Endothelial cell of hepatic sinusoid (primary cell): ENCODE measurements around the gene TMEM87B.
"Not testable (repeated sequence)": the region's sequence is repeated elsewhere in the genome, so short reads cannot be mapped to it uniquely, and the experiment has no call there.

Experiments
- in situ Hi-C: cut with HindIII; loops from 2 replicates; pipeline ENCODE4 v1.10.0; 2017; ENCODE audit warnings: low sequenced_read_pairs

TMEM87B gene

DNA sequence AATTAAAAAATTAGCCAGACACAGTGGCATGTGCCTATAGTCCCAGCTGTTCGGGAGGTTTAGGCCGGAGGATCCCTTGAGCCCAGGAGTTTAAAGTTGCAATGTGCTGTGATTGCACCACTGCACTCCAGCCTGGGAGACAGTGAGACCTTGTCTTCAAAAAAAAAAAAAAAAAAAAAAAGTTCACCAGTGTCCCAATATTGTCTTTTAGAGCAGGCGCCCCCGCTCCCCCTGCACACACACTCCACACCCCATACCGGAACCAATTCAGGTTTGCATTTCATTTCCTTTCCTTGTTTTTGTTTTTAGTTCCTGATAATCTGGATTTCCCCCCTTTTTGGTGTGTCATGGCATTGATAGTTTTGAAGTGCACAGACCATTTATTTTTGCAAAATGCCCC is 10.4 kb downstream of the TMEM87B start:
- in situ Hi-C loops = no loop called here

DNA sequence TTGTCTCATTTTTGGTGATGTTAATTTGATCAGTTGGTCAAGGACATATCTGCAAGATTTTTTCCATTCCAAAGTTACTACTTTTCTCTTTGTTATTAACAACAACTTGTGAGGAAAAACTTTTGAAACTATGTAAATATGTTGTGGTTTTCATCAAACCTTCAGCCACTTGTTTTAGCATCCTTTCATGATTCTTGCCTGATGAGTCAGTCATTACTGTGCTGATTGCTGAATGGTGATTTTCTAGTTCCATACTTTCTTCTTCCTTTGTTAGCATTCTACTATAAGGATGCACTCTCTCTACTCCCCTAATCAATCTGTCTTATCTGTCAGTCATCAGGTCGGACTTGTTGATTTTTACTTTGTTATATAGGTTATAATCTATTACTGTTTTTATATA is 10.9 kb downstream of the TMEM87B start:
- in situ Hi-C loops = no loop called here

DNA sequence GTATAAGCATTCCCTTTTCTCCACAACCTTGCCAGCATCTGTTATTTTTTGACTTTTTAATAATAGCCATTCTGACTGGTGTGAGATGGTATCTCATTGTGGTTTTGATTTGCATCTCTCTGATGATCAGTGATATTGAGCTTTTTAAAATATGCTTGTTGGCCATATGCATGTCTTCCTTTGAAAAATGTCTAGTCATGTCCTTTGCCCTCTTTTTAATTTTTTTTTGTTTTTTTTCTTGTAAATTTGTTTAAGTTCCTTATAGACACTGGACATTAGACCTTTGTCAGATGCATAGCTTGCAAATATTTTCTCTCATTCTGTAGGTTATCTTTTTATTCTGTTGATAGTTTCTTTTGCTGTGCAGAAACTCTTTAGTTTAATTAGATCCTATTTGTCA is 14.7 kb downstream of the TMEM87B start:
- in situ Hi-C loops = not testable (repeated sequence)

DNA sequence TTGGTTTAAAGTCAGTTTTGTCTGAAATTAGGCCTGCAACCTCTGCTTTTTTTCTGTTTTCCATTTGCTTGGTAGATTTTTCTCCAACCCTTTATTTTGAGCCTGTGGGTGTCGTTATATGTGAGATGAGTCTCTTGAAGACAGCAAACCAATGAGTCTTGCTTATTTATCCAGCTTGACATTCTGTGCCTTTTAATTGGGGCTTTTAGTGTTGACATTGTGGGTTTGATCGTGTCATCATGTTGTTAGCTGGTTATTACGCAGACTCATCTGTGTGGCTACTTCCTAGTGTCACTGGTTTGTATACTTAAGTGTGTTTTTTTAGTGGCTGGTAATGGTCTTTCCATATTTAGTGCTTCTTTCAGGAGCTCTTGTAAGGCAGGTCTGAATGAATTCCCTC is 18.8 kb downstream of the TMEM87B start:
- in situ Hi-C loops = no loop called here

DNA sequence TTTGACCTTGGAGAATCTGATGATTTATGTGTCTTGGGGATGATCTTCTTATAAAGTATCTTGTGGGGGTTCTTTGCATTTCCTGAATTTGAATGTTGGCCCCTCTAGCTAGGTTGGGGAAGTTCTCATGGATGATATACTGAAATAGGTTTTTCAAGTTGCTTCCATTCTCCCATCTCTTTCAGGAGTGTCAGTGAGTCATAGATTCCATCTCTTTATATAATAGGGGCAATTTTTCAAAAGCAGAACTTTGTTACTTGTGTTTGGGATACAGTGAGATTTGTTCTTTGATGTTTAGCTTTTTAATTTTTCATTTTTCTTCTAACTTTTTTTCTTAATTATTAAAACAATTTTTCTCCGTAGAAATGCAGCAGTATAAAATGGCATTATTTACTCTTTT is 19.4 kb downstream of the TMEM87B start:
- in situ Hi-C loops = no loop called here

DNA sequence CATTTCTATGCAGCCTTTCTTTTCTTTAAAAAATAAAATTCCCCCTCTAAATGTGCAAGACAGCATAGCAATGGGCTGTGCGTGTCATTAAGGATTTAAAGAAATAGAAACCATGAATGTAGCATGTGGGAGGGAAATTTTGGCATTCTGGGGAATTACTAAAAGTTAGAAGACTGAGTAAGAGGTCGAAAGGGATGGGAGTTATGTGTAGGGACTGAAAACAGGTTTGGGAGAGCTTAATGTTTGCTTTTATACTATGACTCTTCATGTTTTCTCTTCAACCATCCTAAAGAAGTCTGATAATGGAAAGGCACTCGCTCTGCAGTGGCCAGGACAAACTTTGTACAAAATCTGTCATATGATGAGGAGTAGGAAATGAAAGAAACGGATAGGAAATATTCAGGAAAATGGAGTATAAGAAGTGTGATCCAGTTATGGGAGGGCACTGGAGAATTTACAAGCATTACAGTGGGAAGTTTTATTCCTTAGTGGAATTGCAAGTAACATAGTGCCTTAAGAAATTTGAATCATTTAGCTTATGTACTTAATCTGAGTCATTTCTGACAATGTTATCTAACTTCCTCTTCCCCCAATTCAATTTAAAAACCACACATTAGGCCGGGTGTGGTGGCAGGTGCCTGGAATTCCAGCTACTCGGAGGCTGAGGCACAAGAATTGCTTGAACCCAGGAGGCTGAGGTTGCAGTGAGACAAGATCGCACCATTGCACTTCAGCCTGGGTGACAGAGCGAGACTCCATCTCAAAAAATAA is 20.6 kb downstream of the TMEM87B start:
- in situ Hi-C loops = no loop called here

DNA sequence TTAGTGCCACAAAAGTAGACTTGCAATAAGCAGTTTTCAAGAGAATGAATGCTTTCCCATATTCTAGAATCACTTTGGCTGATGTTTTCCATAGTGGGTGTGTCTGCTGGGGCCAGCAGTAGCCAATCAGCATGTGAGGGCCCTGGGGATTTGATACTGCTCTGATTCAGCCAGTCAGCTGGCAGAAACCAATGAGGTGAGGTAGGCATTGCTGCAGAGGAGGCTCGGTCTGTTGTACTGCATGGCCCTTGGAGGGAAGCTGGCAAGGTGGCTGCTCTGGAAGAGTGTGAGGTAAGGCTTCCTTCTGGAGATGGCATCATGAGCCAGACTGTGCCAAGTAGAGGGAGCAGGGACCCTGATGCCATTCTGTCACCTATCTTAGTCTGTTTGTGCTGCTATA is 22.7 kb downstream of the TMEM87B start:
- in situ Hi-C loops = no loop called here

DNA sequence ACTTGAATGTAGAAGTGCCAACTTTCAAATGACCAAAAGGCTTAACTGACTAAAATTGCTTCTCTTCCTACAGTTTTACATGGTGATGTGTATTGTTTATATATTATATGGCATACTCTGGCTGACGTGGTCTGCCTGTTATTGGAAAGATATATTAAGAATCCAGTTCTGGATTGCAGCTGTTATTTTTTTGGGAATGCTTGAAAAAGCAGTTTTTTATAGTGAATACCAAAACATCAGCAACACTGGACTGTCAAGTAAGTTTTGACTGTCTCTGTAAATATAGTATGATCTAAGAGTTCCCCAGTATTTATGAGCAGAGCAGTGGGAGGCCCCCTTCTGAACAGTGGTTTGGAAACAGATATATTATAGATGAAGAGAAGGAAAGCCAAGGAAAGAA is 26.2 kb downstream of the TMEM87B start:
- in situ Hi-C loops = no loop called here

DNA sequence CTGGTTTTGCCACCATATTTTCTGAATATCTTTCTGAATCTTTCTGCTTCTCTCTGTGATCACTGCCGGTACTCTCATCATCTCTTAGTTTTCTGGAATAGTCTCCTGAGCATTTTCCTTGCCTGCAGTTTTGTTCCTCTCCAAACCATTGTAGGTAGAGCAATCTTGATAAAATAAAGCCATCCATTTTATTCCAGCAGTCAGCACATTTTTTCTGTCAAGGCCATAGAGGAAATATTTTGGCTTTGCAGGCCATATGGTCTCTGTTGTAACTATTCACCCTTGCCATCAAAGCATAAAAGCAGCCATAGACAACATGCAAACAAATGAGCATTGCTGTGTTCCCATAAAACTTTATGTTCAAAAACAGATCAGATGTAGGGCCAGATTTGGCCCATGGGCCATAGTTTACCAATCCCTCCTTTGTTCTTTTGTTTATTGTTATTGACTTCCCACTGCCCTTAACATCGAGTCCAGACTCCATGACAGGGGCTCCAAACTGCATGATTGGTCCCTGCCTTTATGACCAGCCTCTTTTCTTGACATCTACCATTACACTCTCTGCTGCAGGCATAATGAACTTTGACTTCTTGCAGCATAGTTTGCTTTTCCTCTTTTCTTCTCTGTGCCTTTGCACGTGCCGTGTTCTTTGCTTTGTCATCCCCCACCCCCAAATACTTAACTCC is 29.8 kb downstream of the TMEM87B start:
- in situ Hi-C loops = no loop called here

DNA sequence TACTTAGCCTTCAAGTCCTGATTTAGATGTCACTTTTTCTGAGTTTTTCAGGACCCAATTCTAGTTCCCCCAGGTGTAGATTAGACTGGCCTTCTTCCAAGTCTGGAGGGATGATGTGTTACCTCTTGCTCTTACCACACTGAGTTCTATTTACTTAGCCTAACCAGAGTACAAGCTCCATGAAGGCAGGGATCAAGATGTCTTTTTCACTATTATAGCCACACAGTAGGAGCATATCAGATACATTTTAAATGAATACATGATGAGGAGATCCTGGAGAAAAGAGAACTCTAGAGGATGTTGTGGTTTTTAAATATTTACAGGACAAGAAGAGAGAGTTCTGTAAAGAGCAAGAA is 30.3 kb downstream of the TMEM87B start:
- in situ Hi-C loops = no loop called here

DNA sequence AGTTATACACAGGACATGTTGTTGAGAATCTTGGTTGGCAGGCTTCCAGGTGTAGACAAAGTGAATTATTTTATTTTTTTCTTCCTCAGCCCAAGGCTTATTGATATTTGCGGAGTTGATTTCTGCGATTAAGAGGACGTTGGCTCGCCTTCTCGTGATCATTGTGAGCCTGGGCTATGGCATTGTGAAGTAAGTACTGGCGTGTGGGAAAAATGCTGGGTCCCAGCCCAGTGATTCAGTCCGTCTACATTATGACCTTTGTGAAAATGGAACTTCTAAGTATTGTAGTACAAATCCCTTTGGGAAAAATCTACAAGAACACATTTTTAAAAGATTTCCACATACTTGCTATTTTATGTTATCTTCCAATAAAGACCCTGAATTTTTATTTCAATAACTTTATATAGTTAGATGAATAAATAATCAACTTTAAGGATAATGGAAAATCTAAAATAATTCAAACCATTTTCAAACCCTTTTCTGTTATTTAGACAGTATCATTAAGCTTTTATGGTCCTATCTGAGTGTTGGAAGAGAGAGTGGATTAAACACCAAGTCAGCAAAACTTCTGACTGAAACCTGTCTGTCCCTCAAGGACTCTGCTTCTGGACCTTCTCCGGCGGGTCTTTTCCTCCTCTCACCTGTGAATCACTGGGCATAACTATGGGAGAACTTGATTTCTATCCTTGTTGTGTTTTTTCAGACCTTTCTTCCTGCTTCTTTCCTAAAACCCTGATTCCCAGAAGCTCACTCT is 31.0 kb downstream of the TMEM87B start:
- in situ Hi-C loops = no loop called here

DNA sequence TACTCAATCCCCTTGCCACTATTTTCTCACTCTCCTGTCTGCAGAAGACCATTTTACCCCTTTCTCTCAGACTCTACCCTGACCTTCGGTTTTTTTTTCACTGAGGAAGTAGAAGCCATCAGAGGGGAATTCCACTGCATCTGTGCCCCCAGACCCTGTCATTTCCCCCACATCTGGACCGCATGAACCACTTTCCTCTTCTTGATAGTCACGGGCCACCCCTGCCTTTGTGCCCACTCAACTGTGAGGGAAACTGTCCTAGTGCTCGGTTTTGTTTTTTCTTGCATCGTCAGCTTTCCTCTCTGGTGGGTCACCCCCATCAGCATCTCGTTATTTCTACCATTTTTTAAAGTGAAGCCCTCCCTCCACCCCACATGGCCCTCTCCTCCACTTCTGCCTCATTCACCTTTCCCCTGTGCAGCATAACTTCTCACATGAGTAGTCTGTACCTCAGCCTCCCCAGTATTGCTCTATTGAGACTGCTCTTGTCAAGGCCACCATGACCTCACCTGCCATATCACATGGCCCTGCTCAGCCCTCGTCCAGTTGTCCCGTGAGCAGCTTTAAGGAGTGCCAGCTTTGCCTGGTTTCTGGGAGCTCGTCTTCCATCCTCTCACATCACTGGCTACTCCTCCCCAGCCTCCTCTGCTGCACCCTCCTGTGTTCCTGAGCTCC is 32.4 kb downstream of the TMEM87B start:
- in situ Hi-C loops = no loop called here

DNA sequence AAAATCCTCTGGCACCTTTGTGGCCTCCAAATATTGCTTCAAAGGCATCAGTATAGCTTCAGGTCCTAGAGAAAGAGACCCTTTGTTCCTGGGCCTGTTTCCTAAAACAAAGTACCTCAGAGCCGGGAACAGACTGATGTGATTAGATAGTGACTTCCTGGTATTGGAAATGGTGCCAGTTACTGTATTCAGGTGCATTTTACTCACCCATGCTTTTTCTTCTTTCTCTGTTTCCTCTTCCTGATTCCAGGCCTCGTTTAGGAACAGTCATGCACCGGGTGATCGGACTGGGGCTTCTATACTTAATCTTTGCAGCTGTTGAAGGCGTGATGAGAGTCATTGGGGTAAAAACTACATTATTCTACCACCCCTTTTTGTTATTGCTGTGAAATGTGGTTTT is 34.3 kb downstream of the TMEM87B start:
- in situ Hi-C loops = no loop called here

DNA sequence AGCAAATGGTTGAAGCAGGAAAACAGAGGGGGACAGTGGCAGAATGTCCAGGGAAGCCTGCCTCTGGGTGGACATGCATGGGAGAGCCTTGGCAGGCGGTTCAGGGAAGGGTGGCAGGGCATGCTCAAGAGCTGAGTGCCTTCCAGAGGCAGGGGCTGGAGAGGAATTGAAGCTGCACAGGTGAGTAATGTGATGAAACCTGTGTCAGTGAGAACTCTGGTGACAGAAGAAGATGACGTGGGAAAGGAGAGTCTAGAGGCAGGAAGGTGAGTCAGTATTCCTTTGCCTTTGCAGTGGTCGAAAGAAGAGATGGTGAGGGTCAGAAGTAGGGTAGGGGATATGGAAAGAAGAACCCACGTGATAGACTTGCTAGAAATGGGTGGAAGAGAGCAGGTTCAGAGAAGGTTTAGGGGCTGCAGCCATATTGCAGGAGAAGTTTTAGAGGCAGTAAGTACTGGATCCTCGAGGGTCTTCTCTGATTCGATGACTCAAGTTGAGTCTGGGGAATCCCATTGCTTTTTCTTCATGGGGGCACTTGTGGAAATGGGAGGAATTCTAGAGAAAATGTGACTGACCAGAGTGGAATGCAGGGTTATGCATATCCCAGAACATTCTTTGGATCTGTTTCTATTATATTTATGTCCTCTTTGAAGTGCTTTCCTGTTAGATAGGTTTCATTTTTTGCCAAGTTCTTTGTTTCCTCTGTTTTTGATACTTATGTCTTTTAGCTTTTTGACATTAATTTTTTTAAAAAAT is 37.4 kb downstream of the TMEM87B start:
- in situ Hi-C loops = no loop called here

DNA sequence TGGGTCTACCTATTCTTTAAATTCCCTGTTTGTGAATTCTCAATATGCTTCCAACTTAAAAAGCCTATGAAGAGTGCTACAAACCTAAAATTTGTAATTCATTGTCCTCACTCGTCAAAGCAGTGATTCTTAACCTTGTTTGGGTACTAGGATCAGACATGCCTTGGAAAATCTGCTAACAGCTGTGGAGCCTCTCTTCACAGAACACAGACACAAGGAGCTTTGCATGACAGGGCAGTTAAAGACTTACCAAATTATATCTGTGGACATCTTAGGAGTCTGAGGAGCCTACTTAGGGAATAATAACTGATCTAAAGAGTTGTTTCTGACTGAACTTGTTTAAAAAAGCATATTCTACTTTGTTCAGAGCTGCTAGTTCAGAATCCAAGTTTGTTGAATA is 38.1 kb downstream of the TMEM87B start:
- in situ Hi-C loops = no loop called here

DNA sequence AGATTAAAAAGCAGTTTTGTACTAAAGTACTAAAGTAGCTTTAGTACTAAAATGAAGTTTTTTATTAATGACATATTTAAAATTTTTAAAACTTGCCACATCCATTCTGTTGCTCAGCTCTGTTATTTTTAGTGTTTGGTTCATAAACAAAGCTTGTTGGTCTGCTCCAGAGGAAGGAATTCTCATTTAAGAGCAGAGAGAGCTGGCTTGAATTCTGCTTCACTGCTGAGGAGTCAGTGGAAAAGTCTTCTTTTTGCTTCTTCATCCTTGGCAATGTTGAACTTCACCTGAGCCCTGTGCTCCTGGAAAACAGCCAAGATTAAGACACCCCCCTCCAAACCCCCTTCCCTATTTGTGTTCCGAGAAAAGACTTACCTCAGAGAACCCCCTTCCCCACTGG is 40.6 kb downstream of the TMEM87B start:
- in situ Hi-C loops = no loop called here

DNA sequence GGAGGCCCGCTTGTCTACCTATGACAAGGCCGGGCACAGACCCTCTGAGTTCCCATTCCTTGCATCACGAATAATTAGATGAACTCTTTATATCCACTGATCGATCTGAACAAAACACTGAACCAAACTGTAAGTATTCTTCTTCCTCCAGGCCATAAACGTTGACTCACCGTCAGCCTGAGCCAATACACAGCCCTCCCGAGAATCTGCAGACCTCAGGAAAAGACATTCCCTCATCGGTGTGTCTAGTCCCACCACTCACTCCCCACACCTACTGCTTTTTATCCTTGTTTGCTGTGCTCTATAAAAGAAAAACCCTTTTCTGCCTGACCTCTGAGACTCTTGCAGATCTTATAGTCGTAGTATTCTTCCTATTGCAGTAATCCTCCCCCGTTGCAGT is 41.0 kb downstream of the TMEM87B start:
- in situ Hi-C loops = no loop called here

DNA sequence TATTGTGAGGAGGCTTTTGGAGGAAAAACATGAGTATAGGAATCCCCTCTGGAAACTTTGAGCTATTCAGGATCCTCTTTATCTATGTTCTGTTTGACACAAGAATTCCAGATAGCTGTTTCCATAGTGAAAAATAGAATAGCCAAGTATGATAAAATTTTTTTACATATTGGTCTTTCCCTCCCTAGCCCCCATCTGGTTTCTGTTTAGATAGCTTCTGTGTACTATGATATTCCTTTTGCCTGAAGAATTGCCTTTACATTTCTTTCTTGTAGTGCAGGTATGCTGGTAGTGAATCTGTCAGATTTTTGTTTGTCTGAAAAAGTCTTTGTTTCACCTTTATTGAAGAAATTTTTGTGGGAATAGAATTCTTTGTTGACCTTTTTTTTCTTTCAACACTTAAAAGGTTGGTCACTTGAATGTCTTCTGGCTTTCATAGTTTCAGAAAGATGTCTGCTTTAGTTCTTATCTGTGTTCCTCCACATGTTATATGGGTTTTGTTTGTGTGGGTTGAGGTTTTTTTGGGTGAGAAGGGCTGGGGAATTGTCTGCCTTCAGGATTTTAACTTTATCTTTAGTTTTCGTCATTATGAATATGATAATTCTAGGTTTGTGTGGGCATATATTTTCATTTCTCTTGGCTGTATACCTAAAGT is 53.2 kb downstream of the TMEM87B start:
- in situ Hi-C loops = no loop called here

DNA sequence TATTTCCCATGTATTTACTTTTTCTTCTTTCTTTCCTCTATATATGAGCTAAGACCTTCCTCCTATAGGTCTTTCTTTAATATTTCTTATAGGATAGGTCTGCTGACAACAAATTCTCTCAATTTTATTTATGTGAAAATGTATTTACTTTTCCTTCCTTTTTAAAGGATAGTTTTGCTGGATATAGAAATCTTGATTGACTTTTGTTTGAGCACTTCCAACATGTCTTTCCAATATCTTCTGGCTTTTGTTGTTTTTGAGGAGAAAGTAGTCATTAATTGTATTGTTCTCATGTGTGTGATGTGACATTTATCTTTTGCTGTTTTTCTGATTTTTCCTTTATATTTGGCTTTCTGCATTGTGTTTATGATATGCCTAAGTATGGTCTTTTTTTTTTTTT is 54.2 kb downstream of the TMEM87B start:
- in situ Hi-C loops = no loop called here

DNA sequence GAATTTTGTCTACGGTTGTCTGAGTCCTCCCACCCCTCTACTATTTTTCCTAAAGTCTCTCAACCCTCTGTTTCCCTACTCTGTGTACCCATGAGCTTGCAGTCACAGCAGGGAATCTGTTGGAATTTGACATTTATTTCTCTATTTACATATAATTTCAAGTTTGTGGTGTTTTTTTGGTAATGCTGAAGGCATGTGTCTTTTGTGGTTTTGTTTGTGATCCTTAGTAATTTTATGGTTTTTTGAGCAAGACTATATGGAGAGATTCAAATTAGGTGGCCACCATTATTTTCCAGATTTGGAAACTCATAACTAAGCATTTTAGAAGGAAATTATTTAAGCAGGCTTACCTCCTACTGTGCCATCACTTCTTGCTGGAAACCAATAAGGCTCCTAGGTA is 55.9 kb downstream of the TMEM87B start:
- in situ Hi-C loops = no loop called here
